Midbrain (tissue), 1 donor: Measurements from ENCODE around the gene GALNT13.

Experiments used
- DNase-seq: peaks from one replicate; lab custom pipeline; 2025; lab: John Stamatoyannopoulos, UW

Gene GALNT13

GRCh38 chr2:153944800-153945199 lies 73.1 kb downstream of the GALNT13 start:
- DNase-seq = no peak

DNA sequence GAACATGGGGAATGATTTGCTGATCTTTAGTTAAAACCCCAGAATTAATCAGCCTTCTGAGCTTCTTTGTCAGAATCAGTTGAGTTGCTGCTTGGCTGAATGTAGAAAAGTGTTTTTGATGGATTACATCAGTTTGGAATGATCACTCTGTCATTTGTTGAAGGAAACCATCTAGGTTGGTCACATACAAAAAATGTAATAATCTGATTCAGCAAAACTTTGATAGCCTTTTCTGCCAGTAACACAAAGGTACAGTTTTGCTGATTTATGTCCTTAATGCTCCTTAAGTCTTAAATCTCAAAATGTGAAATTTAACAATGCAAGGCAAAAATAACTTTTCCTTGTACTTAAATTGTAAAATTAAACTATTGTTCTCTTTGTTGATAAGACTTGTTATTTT lies 74.3 kb downstream of the GALNT13 start:
- DNase-seq = no peak

- no peak for DNase-seq
Measured at GRCh38 chr2:153953761-153954160, 82.0 kb downstream of the GALNT13 start.

GRCh38 chr2:153963256-153963655 lies 91.5 kb downstream of the GALNT13 start:
- no peak for DNase-seq

DNA sequence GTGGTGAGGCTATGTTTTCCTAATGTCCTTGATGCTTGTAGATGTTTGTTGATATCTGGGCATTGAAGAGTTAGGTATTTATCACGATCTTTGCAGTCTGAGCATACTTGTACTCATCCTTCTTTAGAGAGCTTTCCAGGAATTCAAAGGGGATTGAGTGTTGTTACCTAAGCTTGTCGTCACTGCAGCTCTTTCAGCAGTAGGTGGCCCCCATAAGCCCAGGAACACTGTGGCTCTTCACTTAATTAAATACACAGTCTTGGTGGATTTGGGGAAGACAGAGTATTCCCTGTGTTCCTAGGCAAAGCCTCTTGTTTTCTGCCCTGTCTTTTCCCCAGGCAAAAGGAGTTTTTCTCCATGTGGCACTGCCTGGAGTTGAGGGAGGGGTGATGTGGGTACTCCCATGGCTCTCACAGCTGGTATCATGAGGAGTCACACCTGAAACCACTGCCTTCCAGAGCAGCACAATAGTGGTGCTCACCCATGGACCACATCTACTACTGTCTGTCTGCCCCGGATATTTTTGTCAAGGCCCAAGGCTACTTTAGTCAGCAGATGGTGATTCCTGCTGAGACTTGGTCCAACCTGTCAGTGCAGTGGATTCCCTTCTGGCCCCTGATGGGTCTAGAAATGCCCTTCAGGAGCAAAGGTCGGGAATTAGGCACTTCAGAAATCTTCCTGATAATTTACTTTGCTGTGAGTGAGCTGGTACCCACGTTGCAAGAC lies 95.7 kb downstream of the GALNT13 start:
- DNase-seq = no peak

- no peak for DNase-seq
Measured at GRCh38 chr2:153971250-153971649, 99.5 kb downstream of the GALNT13 start.

DNA sequence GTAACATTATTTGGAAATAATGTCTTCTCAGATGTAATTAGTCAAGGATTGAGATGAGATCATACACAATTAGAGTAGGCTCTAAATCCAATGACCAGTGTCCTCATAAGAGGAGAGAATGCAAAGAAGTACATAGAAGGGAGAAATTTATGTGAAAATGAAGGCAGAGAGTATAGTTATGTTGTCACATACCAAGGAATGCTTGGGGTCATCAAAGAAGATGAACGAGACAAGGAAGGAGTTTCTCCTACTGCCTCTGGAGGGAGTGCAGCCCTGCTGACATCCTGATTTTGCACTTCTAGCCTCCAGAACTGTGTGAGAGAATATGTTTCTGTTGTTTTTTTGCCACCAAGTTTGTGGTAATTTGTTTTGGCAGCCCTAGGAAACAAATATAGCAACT lies 100.1 kb downstream of the GALNT13 start:
- no peak for DNase-seq

DNA sequence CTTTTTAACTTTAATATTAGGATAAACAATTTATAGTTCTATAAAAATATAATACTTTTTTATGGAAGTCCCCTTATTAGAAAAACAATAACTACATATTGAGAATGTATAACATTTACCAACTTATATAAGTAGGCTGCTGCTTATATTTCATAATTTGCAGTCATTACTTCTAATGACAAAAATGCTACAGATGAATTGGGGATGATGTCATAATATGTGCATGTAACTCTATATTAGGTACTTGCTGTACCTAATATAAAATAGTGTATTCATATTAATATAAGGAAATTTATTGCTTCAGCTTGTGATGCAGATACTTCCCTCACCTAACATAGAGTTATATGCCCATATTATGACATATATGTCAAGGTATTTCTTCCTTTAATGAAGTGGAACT lies 100.7 kb downstream of the GALNT13 start:
- DNase-seq = no peak

GRCh38 chr2:153986488-153987229 lies 114.9 kb downstream of the GALNT13 start:
- no peak for DNase-seq

DNA sequence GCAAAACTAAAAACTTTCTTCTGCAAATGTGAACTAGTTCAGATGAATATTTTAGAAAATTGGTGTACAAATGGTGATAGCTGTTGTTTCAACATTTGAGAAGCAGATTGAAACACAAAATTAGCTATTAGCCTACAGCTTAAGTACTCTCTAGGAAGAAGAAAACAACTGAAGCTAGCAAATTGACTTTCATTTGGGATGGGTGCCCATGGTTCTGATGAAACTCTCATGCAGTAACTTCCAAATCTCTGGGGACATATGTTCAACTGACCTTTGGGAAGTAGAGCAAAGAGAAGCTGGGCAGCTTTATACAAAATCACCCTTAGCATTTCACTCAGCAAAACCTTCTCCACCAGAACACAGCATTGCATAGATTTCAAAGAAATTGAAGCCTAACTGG lies 119.0 kb downstream of the GALNT13 start:
- no peak for DNase-seq

DNA sequence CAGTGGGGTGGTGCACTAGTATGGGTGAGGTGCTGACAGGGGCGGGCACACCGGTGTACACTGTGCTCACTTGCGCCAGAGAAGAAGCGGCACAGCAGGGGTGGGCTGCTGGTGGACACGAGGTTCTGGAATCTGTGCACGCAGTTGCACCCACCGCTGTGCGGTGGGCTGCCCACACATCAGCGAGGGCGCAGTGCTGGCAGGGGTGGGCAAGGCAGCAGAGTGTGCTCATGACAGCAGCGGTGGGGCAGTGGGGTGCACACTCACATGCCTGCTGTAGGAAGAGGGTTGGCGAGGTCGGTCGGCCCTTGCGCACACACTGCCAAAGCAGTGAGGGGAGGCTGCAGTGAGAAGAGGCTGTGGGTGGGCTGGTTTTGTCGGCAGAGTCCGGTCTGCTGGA lies 141.8 kb downstream of the GALNT13 start:
- DNase-seq = no peak

DNA sequence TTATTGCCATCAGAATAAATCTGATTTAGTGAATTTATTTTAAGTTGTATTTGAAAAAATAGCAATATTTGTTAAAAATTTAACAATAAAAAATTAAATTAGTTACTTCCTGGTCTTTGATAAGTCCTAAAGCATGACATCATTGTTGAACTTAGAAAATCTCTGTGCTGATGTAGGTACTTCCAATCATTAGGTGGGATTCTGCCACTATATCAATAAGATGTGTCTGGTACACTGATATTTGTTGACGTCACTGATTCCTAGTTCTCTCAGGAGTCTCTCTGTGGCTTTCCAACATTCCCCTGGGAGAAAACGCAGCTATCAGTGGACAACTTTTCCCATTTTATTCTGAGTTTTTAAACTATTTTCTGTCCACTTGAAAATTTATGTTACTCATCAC lies 143.5 kb downstream of the GALNT13 start:
- DNase-seq = no peak

- DNase-seq = no peak
Measured at GRCh38 chr2:154029504-154029903, 157.8 kb downstream of the GALNT13 start.

- DNase-seq = no peak
Measured at GRCh38 chr2:154032220-154032619, 160.5 kb downstream of the GALNT13 start.

GRCh38 chr2:154046493-154046892 lies 174.8 kb downstream of the GALNT13 start:
- DNase-seq = no peak

DNA sequence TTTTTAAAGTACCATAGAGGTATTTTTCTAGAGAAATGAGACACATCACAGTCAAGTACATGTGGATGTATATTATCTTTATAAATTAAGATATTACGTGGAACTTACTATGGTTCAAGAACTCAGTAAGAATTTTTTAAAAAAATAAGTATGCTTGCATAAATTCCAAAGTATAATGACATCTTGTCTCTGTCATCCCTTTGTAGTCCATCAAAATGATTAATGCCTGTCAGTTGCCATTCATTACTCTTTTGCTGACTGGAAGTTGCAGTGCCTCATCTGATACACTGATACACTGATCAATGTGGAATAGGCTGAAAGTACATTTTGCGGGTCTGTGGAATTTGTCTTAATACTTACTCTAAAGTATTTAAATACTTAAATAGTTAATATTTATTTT lies 177.2 kb downstream of the GALNT13 start:
- DNase-seq = no peak

- no peak for DNase-seq
Measured at GRCh38 chr2:154049561-154049960, 177.8 kb downstream of the GALNT13 start.

GRCh38 chr2:154067124-154067523 lies 195.4 kb downstream of the GALNT13 start:
- DNase-seq = no peak

- no peak for DNase-seq
Measured at GRCh38 chr2:154078926-154079325, 207.2 kb downstream of the GALNT13 start.

DNA sequence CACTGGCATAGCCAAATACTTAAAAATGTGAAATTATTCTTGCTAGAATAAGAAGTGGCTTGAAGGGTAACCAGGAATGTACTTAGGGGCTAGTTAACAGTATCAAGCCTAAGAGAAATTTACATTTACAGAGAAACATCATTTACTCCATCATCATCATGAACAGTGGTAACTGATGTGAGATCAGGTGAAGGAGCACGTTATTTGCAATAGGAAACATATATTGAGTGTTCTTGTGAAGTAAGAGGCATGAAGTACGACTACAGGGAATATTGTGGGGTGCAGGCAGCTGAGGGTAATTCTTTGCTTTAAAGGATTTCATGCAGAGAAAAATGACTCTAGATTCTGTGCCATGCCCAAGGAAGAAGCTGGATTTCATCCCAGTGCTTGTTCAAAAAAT lies 220.8 kb downstream of the GALNT13 start:
- no peak for DNase-seq

DNA sequence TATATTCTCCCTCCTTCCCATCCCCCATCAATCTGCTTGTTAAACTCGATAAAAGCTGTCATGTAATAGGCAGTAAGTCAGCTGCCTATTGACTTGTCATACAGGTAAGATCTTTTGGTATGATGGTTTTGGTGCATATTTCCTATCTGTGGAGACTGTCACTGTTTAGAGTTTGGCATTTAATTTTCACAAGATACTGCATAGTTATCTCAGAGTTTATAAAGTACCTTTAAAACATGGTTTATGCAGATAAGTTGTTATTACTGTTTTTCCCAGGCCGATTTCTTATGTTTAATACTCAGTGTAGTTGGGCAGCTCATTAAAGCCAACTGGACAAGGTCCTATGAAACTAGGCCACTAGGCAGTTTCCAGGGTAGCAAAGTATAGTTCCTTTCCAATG lies 222.1 kb downstream of the GALNT13 start:
- no peak for DNase-seq

DNA sequence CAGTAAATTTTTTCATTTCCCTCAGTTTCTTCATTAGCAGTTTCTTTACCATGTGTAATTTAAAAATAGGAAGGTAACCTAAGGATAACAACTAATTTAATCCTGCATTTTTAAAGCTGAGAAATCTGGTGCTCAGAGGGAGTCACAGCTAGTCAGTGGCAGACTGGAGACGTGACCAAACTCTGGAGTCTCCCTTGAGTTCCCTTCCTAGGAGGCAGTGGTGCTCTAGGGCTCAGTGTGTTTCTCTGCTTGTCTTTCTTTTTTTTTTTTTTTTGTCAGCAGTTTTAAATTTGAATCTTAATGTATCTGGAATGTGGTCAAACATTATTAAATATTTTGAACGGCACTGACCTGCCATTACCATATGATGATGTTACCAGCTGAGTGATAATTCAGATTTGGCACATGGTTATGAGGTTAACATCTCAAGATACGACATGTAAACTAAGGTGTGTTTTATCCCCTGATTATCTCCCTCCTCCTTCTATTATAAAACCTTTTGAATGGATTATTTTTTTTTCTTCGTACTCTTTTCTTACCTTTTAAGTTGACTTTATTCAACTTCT lies 226.2 kb downstream of the GALNT13 start:
- no peak for DNase-seq

GRCh38 chr2:154120706-154121105 lies 249.0 kb downstream of the GALNT13 start:
- no peak for DNase-seq
